HEK293T (cell line): ENCODE data around the gene INPP5A.

Experiments
- ELF4 ChIP-seq: fragments of 450-650 bp; IDR thresholded peaks from 2 replicates; pipeline ENCODE4 v1.6.1; 2017; ENCODE audit warnings: antibody characterized with exemption
- FOXA1 ChIP-seq: fragments of 450-650 bp; IDR thresholded peaks from 2 replicates; pipeline ENCODE4 v1.6.1; 2016; ENCODE audit warnings: mild to moderate bottlenecking
- FOXK2 ChIP-seq: fragments of 450-650 bp; IDR thresholded peaks from 2 replicates; pipeline ENCODE4 v1.6.1; 2016; ENCODE audit warnings: mild to moderate bottlenecking
- SP1 ChIP-seq: fragments of 450-650 bp; IDR thresholded peaks from 2 replicates; pipeline ENCODE4 v1.6.1; 2017
- SUZ12 ChIP-seq: fragments of 450-650 bp; IDR thresholded peaks from 2 replicates; pipeline ENCODE4 v1.6.1; 2016; ENCODE audit warnings: mild to moderate bottlenecking
- TARDBP ChIP-seq: fragments of 450-650 bp; IDR thresholded peaks from 2 replicates; pipeline ENCODE4 v1.6.1; 2016
- TF ChIP-seq, protein P1 (sequence below): fragments of 450-650 bp; IDR thresholded peaks from 2 replicates; pipeline ENCODE4 v1.6.1; 2016

DNA sequence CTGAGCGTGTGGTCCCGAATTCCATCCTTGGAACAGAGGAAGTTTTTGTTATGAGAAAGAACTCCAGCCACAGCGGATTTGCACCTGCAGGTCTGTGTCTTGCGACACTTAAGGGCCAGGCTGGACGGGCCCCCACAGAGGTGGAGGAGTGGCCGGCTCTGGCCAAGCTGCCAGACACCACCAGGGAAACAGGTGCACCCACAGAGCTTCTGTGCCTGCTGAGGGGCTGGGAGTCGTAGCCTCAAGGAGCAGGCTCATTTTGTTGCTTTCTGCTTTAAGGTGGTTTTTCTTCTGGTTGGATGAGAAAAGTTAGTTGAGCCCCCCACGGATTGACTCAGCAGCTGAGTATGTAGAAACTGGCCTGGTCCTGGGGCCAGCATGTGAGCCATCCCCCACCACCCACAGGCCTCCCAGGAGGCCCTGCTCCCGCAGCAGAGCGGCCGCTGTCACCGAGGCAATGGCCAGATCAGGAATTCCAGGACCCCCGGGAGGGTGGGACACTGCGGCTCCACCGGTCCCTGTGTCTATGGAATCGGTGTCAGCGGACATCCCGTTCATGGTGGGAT, 206.4 kb downstream of the INPP5A start:
- TF ChIP-seq, protein P1, sequence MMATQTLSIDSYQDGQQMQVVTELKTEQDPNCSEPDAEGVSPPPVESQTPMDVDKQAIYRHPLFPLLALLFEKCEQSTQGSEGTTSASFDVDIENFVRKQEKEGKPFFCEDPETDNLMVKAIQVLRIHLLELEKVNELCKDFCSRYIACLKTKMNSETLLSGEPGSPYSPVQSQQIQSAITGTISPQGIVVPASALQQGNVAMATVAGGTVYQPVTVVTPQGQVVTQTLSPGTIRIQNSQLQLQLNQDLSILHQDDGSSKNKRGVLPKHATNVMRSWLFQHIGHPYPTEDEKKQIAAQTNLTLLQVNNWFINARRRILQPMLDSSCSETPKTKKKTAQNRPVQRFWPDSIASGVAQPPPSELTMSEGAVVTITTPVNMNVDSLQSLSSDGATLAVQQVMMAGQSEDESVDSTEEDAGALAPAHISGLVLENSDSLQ: no peak
- TF ChIP-seq FOXA1: no peak
- no peak for TF ChIP-seq ELF4
- TF ChIP-seq FOXK2: no peak
- no peak for TF ChIP-seq SP1
- no peak for TF ChIP-seq TARDBP
- no peak for TF ChIP-seq SUZ12
